Activated T-cell treated with anti-CD3 and anti-CD28 coated beads for 24 hours (primary cell): ENCODE results near the gene GPS2.
A peak's percentile ranks its signal among the peaks of the same experiment; 100 is the strongest.
"Not testable (repeated sequence)": the region's sequence is repeated elsewhere in the genome, so short reads cannot be mapped to it uniquely, and the experiment has no call there.

Source experiments
- DNase-seq: peaks from one replicate; pipeline ENCODE4 v3.0.0-alpha.2; 2020; ENCODE audit warnings: low read depth

The GPS2 gene

GRCh38 chr17:7337600-7337999, 22.4 kb upstream of the GPS2 start:
- DNase-seq, result not testable (repeated sequence)

DNA sequence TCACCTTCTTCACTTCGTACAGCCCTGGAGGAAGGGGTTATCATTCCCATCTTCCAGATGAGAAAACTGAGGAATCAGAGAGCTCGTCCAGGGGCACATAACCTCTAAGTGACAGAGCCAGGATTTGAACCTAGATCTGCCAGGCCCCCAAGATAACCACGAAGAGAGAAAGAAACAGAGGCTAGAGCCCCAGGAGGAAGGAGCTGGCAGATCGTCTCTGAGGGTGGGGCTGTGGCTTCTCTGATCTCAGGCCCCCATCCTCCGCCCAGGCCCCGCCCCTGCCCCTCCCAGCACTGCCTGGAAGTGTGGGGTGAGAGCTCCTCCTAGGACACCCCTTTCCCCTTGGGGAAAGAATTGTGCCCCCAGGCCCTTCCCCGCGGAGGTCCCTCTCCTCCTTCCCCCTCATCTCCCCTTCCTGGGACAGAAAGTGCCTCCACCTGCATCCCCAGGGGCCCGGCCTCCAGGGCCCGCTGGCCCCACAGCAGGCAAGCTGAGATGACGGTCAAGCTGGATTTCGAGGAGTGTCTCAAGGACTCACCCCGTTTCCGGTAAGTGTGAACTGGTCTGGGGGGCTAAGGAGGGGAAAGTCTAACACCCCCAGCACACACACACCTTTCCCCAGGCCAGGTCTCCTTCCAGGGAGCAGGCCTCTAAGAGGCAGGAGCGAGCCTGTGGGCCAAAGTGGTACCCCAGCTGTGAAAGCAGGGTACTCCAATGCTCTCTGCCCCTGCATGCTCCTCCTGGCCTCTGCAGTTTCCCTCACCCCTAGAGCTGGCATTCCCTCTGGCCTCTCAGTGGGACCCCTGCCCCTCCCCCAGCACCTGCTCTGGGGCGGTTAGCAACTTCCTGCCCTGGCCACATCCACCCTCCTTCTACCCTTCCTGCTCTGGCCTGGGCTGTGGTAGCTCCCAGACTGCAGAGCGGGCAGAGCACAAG, 21.3 kb upstream of the GPS2 start, which contains the start of gene ACAP1:
ACAP1 (plus strand) TSS at position 290 of the 936 bp plus-strand sequence; CDS start at position 496, 206 bp downstream.
- DNase-seq, result peak; percentile 80

- DNase-seq, result not testable (repeated sequence)
These were observed 20.6 kb upstream of the GPS2 start for GRCh38 chr17:7335765-7336164.

DNA sequence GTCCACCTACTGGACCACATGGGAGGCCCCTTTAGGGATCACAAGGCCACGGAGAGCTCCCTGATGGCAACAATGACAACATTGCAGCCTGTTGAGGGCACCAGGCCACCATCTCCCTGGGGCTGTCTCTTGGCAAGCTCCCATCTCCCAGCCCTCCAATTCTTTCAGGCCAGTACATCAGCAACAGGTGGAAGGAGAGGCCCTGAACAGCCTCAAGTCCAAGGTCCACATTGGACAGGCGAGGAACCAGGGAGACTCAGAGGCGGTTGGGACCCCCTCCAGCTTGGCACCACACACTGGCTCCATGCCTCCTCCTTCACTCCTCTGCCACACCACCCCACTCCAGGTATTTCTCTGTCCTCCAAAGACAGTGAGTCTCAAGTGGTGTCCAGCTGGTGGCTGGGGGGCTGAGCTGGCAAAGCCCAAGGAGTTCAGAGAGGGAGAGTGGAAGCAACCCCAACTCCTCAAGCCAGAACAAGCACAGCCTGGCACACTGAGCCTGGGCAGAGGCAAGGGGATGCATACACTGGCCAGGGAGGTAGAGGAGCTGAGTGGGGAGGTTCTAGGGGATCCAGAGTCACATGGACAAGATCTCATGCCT, 19.9 kb upstream of the GPS2 start:
- DNase-seq, result no peak

DNA sequence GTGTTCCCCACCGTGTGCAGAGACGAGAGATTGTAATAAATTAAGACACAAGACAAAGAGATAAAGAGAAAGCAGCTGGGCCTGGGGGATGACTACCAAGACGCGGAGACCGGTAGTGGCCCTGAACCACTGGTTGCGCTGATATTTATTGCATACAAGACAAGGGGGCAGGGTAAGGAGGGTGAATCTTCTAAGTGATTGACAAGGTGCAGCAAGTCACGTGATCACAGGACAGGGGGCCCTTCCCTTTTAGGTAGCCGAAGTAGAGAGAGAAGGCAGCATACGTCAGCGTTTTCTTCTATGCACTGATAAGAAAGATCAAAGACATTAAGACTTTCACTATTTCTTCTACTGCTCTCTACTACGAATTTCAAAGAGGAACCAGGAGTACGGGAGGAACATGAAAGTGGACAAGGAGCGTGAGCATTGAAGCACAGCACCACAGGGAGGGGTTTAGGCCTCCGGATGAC, 17.5 kb upstream of the GPS2 start:
- peak; percentile 19 for DNase-seq

DNA sequence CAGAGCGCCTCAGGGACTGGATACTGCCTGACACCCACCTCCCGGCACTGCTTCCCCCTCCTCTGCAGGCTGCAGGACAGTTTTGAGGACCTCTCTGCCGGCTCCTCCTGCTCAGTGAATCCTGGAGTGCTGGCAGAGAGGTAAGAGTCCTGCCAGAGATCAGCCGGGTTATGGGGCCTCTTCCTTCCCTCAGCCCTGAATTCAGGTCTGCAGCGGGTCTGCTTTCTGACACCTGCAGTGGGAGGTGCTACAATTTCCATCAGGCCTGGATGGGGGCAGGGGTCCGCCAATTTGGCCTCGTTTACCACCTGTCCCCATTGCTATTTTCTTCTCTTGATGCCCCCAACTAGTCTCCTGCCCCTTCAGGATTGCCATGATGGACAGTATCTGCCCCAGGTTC, 17.0 kb upstream of the GPS2 start:
- no peak for DNase-seq

GRCh38 chr17:7330638-7331015, 15.5 kb upstream of the GPS2 start:
- no peak for DNase-seq

- peak; percentile 75 for DNase-seq
These were observed 15.0 kb upstream of the GPS2 start for GRCh38 chr17:7329997-7330637.

DNA sequence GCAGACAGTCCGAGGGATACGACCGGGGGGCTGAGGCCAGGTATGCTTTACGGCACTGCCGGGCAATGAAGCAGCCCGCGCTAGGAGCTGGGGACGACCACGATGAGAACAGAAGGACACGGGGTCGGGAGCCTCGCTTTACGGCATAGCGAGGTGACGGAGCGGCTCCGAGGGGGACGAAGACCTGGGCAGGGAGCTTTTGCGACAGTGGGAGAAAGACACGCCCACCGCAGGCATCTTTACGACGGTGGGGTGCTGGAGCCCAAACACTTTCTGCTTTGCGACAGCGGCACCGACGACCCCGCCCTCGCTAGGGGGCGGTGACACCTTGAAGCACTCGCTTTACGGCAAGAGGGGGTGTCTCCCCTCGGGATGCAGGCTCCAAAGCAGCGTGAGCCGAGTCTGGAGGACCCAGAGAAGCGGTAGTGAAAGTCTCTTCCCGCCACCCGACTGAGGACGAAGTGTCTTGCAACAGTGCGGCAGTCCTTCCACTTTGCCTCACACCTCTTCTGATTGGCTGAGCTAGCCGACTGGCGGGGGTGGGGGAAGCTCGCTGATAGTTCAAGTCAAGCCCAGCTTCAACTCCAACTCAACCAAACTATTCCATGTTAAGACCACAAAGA, 14.3 kb upstream of the GPS2 start:
- DNase-seq, result peak; percentile 95

DNA sequence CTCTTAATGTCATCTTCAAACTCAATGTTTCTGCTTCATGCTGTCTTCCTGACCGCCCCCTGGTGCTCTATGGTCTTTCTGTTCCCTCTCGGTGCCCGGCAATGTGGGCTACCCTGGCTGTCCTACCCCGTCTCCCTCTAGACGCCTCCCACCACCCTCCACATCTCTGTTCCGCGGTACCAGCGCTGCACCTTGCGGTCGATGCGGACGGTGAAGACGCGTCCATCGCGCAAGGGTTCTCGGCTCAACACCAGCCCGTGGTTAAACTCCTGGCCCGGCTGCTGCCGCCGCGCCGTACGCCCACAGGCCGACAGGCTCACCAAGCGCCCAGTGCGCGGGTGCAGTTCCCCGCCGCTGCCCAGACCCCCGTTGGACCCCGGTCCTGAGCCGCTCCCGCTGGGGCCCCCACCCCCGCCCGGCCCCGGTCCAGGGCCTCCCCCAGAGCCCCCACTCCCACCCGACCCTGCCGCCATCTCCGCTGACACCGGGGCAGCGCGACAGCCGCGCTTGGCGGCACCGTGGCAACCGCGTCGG, 13.7 kb upstream of the GPS2 start, which contains the start of gene NEURL4:
NEURL4 (minus strand) TSS at position 496 of the 534 bp plus-strand sequence; CDS start at position 473, 23 bp downstream.
- no peak for DNase-seq

GRCh38 chr17:7328009-7328408, 12.8 kb upstream of the GPS2 start:
- DNase-seq, result no peak

DNA sequence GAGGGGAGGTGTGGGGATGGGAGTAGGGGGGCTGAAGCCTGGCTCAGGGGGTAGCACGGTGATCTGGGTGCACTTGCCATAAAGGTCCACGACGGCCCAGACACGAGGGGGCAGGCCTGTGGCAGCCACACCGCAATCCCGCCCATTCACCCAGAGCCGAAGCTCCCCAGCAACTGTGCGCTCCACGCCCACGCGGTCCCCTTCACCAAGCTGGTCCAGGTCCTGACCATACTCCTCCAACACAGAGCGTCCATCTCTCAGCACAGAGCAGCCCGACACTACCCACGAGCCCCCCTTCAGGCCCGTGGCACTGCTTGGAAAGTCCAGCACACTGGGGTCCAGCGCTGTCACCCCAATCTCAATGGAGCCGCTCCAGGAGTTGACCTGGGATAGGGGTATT, 12.3 kb upstream of the GPS2 start:
- no peak for DNase-seq

DNA sequence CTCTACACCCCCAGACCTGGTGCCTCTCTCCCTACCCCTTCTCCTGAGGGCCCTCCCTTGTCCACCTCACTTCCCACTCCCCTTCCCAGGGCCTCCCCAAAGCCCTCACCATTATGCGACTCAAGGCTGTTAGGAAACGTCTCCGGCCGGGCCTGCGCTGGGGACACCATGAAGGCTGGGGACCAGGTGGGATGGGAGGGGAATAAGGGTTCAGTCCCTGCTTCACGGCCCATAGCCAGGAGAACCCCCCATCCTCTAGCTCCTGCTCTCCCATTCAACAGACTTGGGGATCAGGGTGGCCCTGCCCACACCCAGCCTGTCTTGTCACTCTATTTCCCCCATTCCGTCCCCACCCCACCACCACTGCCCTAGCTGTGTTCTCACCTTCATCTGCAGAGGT, 11.9 kb upstream of the GPS2 start:
- DNase-seq, result no peak

DNA sequence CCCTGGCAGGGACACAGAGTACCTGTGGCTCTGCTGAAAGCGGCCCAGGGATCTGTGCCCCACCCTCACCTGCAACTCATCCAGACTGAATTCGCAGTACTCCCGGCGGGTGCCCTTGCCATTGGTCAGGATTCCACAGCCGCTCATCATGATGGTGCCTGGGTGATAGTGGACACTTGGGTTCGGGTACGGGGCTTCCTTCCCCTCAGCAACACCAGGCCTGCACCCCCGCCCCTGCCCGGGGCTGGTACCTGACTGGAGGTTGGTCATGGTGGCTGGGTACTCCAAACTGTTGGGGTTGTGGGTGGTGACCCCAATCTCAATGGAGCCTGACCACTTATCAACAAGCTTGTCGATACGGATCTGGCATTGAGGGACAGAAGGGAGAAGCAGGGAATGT, 11.0 kb upstream of the GPS2 start:
- DNase-seq, result no peak

- no peak for DNase-seq
These were observed 9.9 kb upstream of the GPS2 start for GRCh38 chr17:7325031-7325528.

DNA sequence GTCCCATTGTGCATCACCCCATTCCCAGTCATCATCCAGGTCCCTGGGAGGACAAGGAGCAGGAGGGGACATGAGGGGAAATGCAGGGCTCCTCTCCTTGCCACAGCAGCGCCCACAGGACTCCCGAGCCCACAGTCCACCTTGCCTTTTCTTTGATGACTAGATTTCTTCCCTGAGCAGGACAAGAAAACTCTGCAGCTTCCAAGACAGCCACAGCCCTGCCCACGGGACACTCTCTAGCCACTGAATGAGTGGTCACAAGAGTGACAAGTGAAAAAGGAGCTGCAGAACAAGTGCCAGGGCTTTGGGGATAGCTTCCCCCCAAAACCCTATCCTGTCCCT, 9.2 kb upstream of the GPS2 start:
- no peak for DNase-seq

- peak; percentile 55 for DNase-seq
These were observed 8.7 kb upstream of the GPS2 start for GRCh38 chr17:7323731-7324437.

DNA sequence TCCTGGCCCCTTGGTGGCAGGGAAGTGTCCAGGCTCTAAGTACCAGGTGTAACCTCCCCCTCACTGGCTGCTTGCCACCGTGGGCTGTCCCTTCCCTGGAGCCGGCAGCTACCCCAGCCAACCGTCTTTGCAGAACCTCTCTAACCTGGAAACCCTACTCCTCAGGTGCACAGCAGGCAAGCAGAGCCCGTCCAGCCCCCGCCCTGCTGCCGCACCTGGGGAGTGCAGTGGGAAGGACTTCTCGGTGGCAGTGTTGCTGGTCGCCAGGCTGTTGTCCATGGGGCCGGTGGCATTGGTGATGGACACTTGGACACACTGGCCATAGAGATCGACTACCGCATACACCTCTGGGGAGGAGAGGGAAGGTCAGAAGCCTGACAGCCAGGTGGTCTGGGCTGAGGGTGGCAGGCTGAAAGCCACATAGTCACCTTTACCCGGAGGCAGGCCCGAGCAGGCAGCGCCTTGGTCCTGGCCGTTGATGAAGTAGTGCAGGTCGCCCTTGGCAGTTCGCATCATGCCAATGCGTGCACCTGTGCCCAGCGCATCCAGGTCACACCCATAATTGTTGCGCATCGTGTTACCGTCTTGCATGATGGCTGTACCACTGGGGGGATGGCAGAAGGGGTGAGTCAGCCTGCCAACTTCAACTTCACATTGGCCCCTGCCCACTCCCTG, 7.5 kb upstream of the GPS2 start:
- no peak for DNase-seq

- no peak for DNase-seq
These were observed 6.3 kb upstream of the GPS2 start for GRCh38 chr17:7321466-7321865.

DNA sequence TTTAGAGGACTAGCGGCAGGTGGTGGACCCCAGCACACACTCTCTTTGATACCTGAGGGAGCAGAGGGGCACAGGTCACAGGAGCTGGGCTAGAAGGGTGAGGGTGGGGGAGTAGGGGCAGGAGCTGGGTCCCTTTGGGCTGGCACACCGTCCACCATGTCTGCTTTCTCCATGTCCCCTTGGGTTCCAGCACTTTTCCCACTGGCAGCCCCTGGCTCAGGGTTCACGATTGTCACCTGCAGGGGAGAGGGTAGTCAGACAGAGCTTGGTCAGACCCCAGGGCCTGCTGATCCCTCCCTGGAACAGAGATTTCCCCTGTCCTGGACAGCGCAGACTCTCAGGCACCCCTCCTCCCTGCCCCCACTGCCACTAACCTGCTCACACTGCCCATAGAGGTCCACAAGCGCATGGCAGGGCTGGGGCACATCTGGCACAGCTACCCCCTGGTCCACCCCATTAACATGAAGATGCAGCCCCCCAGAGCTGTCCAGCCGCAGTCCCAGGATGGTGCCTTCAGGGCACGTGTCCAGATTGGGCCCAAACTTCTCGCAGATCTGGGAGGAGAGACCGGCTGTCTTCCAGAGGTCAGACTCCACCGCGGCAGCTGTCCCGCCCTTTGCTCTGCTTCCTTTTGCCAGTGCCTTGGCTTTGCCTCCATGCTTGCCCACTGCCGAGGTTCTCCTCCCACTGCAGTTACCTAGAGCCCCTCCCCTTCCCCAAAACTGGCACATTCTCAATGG, 3.1 kb upstream of the GPS2 start:
- DNase-seq, result no peak
